Measurements from ENCODE around the gene MAN1C1.

GRCh38 chr1:25567710-25568089, 48.9 kb upstream of the MAN1C1 start:
- TF ChIP-seq CTCF (IDR thresholded peaks at IDR 0.05) (no peak), ZNF281 (CRISPR knock-in tag; IDR thresholded peaks at IDR 0.05) (no peak), ESRRA (CRISPR knock-in tag; IDR thresholded peaks at IDR 0.05; ENCODE audit: borderline replicate concordance) (no peak), NFATC4 (CRISPR knock-in tag; IDR thresholded peaks at IDR 0.05) (no peak), KAT7 (CRISPR knock-in tag; IDR thresholded peaks at IDR 0.05; ENCODE audit: borderline replicate concordance) (no peak), E2F4 (CRISPR knock-in tag; IDR thresholded peaks at IDR 0.05; ENCODE audit: borderline replicate concordance, low read depth) (no peak)

All from WTC11 (cell line).